T follicular helper cell (primary cell): ENCODE results near the gene DAZ2.
"Not testable (repeated sequence)": the region's sequence is repeated elsewhere in the genome, so short reads cannot be mapped to it uniquely, and the experiment has no call there.

Experiments used
- DNase-seq: peaks from one replicate; pipeline ENCODE4 v3.0.0-alpha.2; 2020; ENCODE audit warnings: low read depth
- total RNA-seq, 2 experiments: gene quantifications; one replicate each; lab custom pipeline; 2026; lab: John Stamatoyannopoulos, UW

DAZ2 gene
- 0 reads per million in 2 experiments for total RNA-seq

- DNase-seq = not testable (repeated sequence)
Observed at GRCh38 chrY:23219233-23219632, at the start of gene DAZ2. DAZ2 (plus strand) TSS chrY:23219533; CDS start chrY:23219741, 208 bp downstream.

GRCh38 chrY:23198908-23199307, 20.4 kb upstream of the DAZ2 start, which contains the start of gene DAZ1:
DAZ1 (minus strand) TSS chrY:23199008; CDS start chrY:23198800, 208 bp downstream.
- DNase-seq = not testable (repeated sequence)

GRCh38 chrY:23207455-23207854, 11.9 kb upstream of the DAZ2 start:
- not testable (repeated sequence) for DNase-seq

- DNase-seq = not testable (repeated sequence)
Observed at GRCh38 chrY:23209802-23210495, 9.4 kb upstream of the DAZ2 start.

GRCh38 chrY:23210681-23211080, 8.7 kb upstream of the DAZ2 start:
- DNase-seq = not testable (repeated sequence)
